Adrenal gland (tissue), 12 donors: ENCODE data around the gene DDX6. TPM values are rescaled to one million over a fixed set of nuclear protein-coding genes. Genes with fewer than 3 reads are reported as not detected.
A peak's percentile ranks its signal among the peaks of the same experiment; 100 is the strongest.
"Not testable (repeated sequence)": the region's sequence is repeated elsewhere in the genome, so short reads cannot be mapped to it uniquely, and the experiment has no call there.

Experiments used
- DNase-seq, 7 donors: peaks; one replicate each; pipeline ENCODE4 v3.0.0-alpha.2; 2019 to 2020
- H3K27ac ChIP-seq, 5 donors: fragments of 200-600 bp; sonication (generic) in 4 of 5; 1 replicate in 3 of 5; 2 replicates in 2 of 5; pipeline versions ENCODE4 v1.5.1 to v1.8.0; 2016 to 2020; ENCODE audit warnings: mild to moderate bottlenecking in 1 of 5
- H3K27me3 ChIP-seq: fragments of 200-600 bp; 2 replicates; pipeline ENCODE4 v1.8.0; 2021
- H3K36me3 ChIP-seq, 2 donors: fragments of 200-600 bp; replicated peaks in 1 of 2; 1 replicate in 1 of 2; 2 replicates in 1 of 2; pipeline versions ENCODE4 v1.5.1 to v1.8.0; 2018 to 2022
- H3K4me1 ChIP-seq, 2 donors: fragments of 200-600 bp; replicated peaks in 1 of 2; 1 replicate in 1 of 2; 2 replicates in 1 of 2; pipeline versions ENCODE4 v1.5.1 to v1.8.0; 2018 to 2021
- H3K4me3 ChIP-seq, 4 donors: fragments of 200-600 bp; sonication (generic) in 3 of 4; one replicate each; pipeline ENCODE4 v1.5.1; 2016 to 2018
- H3K9me3 ChIP-seq, 3 donors: fragments of 200-600 bp; sonication (generic) in 1 of 3; replicated peaks in 1 of 3; 1 replicate in 2 of 3; 2 replicates in 1 of 3; pipeline versions ENCODE4 v1.5.1 to v1.8.0; 2016 to 2021
- POLR2A ChIP-seq, 2 donors: fragments of 450-650 bp; IDR thresholded peaks; one replicate each; pipeline ENCODE4 v1.6.1; 2017; ENCODE audit warnings: antibody characterized with exemption in 2 of 2, mild to moderate bottlenecking in 2 of 2, moderate library complexity in 1 of 2
- WGBS, 4 donors: extraction: QIAGEN DNeasy Blood & Tissue Kit in 2 of 4; methylation state at CpG; one replicate each; pipeline versions ENCODE4 v1.1.5 to v1.1.7; 2013 to 2017; 5-methylcytosine and 5-hydroxymethylcytosine counted together
- intact Hi-C, 2 donors: fragments of 100-400 bp; cut with DNase I; formaldehyde crosslinking; loops; one replicate each; pipeline versions ENCODE4 v1.14.1 to v1.15.0; 2022 to 2023
- polyA plus RNA-seq, 3 donors: library from polyadenylated mRNA; stranded (reverse); fragments of 200-250 nt in 2 of 3; fragments of 350-450 nt in 1 of 3; fragmentation: Illumina TruSeq in 1 of 3; extraction: RNeasy Lipid Tissue Mini Kit (QIAGEN cat#74804) in 1 of 3; gene quantifications; one replicate each; pipeline ENCODE4 v1.2.3, GENCODE V29; 2013 to 2014
- total RNA-seq, 9 donors: library from RNA; depleted of rRNA in 4 of 9; stranded (reverse); fragments of >200 nt in 4 of 9; fragments of 120-200 nt in 1 of 9; fragmentation: NEBNext Ultra II Directional in 1 of 9; extraction: Animal tissue kit (Norgen Biotek cat#: 25700) in 1 of 9; gene quantifications; one replicate each; pipeline versions ENCODE4 v1.1.0 to v1.2.4, GENCODE V29; 2013 to 2023
- TF ChIP-seq, protein P1 (sequence below), 6 experiments: fragments of 450-650 bp in 4 of 6; fragments of 200-600 bp in 2 of 6; sonication (generic) in 1 of 6; IDR thresholded peaks; 1 replicate in 5 of 6; 2 replicates in 1 of 6; pipeline versions ENCODE4 v1.5.1 to v1.8.0; 2016 to 2021; ENCODE audit warnings: antibody characterized with exemption in 6 of 6, mild to moderate bottlenecking in 2 of 6, moderate library complexity in 1 of 6
- donor health status: healthy with polysubstance abuse.
- donor health status: Bipolar disorder and iron deficiency.
- donor health status: DM: yes; HTN: yes; CAD: no.
- donor health status: DM: no; HTN: no; CAD: no.
- donor health status: DM: no; HTN: no; CAD: no.
- donor health status: DM: yes; HTN: yes; CAD: no.

DDX6 gene
- total and polyA plus RNA-seq, 12 donors, result 17.6 to 138 (median 92.4) TPM

DNA sequence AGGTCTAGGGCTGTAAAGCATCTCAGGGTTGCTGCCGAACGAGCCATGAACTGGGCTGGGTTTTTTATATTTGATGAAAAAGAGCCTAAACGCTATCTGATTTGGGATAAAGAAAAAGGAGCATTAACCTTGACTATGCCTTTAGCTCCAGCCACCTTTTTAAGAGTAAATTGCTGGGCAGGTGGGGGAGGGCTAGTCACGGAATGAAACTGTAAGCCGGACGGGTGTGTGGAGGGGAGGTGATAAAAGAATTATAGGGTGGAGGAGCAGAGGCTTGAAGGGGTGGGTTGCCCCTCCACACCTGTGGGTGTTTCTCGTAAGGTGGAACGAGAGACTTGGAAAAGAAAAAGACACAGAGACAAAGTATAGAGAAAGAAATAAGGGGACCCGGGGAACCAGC, 70.2 kb downstream of the DDX6 start:
- H3K27me3 ChIP-seq, H3K27ac ChIP-seq, intact Hi-C loops, DNase-seq, H3K4me1 ChIP-seq, H3K36me3 ChIP-seq, H3K9me3 ChIP-seq, H3K4me3 ChIP-seq: not testable (repeated sequence)
- WGBS, 4 donors, result 64 to 75% (median 68%) methylated on average over 6 to 9 of the region's 9 CpGs

DNA sequence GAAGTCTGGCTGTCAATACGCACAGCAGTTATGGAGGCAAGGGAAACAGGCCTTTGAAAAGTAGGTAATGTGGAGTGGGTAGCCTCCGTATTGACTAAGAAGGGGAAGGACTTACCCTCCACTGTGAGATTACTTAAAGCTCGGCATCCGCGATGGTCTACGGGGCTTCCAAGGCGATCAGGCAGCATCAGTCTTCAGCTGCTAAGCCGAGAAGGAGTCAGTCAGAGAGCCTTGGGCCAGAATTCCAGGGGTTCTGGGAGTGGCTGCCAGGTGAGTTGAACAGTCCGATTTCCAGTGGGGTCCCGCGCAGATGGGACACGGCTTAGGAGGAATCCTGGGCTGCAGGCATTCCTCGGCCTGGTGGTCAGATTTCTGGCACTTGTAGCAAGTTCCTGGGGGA, 70.9 kb downstream of the DDX6 start:
- H3K27ac ChIP-seq, H3K9me3 ChIP-seq, H3K4me3 ChIP-seq, intact Hi-C loops, H3K36me3 ChIP-seq, H3K4me1 ChIP-seq, H3K27me3 ChIP-seq, DNase-seq: not testable (repeated sequence)
- WGBS, 4 donors, result 68 to 89% (median 80%) methylated on average over 8 to 13 of the region's 13 CpGs

DNA sequence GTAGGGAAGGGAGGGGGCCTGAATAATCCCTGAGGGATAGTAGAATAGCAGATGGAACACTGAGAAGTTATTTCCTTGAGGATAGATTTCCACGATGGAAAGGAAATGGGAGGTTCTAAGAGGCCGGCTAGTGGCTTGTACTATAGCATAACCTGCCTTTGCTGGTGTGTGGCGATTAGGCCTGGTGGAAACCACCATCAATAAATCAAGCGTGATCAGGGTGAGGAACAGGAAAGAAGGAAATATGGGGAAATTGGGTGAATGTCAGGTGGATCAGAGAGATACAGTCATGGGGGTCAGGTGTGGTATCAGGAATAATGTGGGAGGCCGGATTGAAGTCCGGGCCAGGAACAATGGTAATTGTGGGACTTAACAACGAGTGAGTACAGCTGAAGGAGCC, 72.4 kb downstream of the DDX6 start:
- H3K4me3 ChIP-seq, DNase-seq, intact Hi-C loops, H3K27ac ChIP-seq, H3K9me3 ChIP-seq, H3K27me3 ChIP-seq, H3K36me3 ChIP-seq: not testable (repeated sequence)
- peaks cover 0 to 11% of the 10 kb centered on the region in 2 donors for H3K4me1 ChIP-seq
- 73 to 91% (median 80%) methylated on average over 7 of the region's 7 CpGs for WGBS, 4 donors

DNA sequence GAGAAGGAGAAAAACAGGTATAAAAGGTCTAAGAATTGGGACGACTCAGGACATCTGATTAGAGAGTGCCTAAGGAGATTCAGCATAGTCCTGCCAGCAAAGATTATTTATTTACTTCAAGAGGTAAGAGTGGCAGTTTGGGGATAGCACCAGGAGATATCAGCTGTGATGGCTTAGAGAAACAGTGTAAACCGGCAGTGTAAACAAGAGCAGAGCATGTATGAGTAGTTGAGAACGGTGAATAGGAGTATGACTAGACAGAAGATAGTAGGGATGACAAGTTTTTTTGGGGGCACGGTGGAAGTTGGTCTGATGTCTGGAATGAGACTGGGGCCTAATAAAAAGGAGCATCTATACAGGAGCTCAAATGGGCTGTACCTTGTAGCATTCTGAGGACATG, 73.2 kb downstream of the DDX6 start:
- H3K4me1 ChIP-seq, result peaks cover 0 to 11% of the 10 kb centered on the region in 2 donors
- H3K9me3 ChIP-seq, H3K36me3 ChIP-seq, H3K27ac ChIP-seq, H3K4me3 ChIP-seq, DNase-seq, intact Hi-C loops, H3K27me3 ChIP-seq: not testable (repeated sequence)
- 88 to 95% (median 92%) methylated on average over 4 of the region's 4 CpGs for WGBS, 4 donors

DNA sequence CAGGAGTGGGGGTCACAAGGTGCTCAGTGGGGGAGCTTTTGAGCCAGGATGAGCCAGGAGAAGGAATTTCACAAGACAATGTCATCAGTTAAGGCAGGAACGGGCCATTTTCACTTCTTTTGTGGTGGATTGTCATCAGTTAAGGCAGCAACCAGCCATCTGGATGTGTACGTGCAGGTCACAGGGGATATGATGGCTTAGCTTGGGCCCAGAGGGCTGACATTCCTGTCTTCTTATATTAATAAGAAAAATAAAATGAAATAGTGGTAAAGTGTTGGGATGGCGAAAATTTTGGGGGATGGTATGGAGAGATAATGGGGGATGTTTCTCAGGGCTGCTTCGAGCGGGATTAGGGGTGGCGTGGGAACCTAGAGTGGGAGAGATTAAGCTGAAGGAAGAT, 73.7 kb downstream of the DDX6 start:
- H3K27me3 ChIP-seq, H3K4me3 ChIP-seq, H3K9me3 ChIP-seq, H3K36me3 ChIP-seq, H3K27ac ChIP-seq, DNase-seq, intact Hi-C loops: not testable (repeated sequence)
- H3K4me1 ChIP-seq, result peaks cover 0 to 11% of the 10 kb centered on the region in 2 donors
- WGBS, 4 donors, result 86 to 95% (median 89%) methylated on average over 6 of the region's 6 CpGs

DNA sequence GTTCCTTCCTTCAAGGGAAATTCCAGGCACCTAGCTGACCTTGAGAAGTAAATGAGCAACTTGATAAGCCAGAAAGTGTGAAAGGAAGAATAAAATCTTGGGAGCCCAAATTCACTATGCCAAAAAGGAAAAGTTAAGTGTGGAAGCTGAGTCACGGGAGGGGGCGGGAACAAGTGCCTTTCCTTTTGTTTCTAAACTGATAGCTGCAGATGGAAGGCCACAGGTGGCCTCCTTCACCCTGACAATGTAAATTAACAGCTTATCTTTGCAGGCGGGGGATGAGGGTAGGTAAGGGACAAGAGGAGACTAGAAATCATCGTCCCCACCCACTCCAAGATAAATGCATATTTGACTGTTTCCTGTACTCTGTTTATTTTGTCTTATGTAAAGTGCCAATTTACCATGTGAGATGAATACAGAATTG, 75.1 kb downstream of the DDX6 start:
- TF ChIP-seq, protein P1, sequence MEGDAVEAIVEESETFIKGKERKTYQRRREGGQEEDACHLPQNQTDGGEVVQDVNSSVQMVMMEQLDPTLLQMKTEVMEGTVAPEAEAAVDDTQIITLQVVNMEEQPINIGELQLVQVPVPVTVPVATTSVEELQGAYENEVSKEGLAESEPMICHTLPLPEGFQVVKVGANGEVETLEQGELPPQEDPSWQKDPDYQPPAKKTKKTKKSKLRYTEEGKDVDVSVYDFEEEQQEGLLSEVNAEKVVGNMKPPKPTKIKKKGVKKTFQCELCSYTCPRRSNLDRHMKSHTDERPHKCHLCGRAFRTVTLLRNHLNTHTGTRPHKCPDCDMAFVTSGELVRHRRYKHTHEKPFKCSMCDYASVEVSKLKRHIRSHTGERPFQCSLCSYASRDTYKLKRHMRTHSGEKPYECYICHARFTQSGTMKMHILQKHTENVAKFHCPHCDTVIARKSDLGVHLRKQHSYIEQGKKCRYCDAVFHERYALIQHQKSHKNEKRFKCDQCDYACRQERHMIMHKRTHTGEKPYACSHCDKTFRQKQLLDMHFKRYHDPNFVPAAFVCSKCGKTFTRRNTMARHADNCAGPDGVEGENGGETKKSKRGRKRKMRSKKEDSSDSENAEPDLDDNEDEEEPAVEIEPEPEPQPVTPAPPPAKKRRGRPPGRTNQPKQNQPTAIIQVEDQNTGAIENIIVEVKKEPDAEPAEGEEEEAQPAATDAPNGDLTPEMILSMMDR (IDR thresholded peaks at IDR 0.05), result no peak
- no peak for TF ChIP-seq POLR2A (IDR thresholded peaks at IDR 0.05)
- Histone ChIP-seq H3K9me3 (no peaks in the 10 kb centered on the region), H3K4me3 (no peak overlapping the region), H3K36me3 (no peaks in the 10 kb centered on the region), H3K4me1 (peaks cover 0 to 11% of the 10 kb centered on the region in 2 donors), H3K27me3 (no peaks in the 10 kb centered on the region), H3K27ac (peak overlapping the region in 4 of 5 donors; percentile 46 to 69 (median 54))
- 47 to 59% (median 55%) methylated on average over 4 of the region's 4 CpGs for WGBS, 4 donors
- DNase-seq, result peak in 2 of 7 donors; percentile 22
- intact Hi-C loops, result no loop called here

DNA sequence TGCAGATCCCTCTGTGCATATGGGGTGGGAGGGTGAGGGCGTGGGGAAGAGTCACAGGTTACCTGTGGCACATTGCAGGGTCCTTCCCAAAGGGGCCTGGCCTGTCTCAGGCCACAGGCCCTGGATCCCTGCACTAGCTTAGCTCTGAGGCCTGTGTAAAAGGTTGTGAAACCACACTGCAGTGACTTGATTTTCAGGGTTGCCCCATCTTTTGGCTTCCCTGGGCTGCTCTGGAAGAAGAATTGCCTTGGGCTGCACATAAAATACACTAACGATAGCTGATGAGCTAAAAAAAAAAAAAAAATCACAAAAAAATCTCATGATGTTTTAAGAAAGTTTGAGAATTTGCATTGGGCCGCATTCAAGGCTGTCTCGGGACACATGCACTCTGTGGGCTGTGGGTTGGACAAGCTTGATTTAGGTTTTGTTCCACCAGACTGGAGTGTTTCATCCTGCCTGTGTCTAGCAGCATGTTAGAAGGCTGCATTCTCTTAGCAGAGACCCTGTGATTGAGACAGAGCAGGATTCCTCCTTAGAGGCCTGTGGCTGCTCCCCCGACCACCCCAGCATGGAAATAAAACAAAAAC, 75.6 kb downstream of the DDX6 start:
- H3K4me1 ChIP-seq, result peaks cover 0 to 11% of the 10 kb centered on the region in 2 donors
- intact Hi-C loops, result no loop called here
- 51 to 63% (median 58%) methylated on average over 5 of the region's 5 CpGs for WGBS, 4 donors
- peak overlapping the region in 4 of 5 donors; percentile 46 to 69 (median 54) for H3K27ac ChIP-seq
- H3K36me3 ChIP-seq, result no peaks in the 10 kb centered on the region
- no peak for TF ChIP-seq POLR2A (IDR thresholded peaks at IDR 0.05)
- TF ChIP-seq, protein P1 (IDR thresholded peaks at IDR 0.05), result no peak
- no peak overlapping the region for H3K4me3 ChIP-seq
- H3K27me3 ChIP-seq, result no peaks in the 10 kb centered on the region
- peak in 4 of 7 donors; percentile 25 to 62 (median 43) for DNase-seq
- H3K9me3 ChIP-seq, result no peaks in the 10 kb centered on the region
